ENCODE measurements around the gene RBM17.

The RBM17 gene

DNA sequence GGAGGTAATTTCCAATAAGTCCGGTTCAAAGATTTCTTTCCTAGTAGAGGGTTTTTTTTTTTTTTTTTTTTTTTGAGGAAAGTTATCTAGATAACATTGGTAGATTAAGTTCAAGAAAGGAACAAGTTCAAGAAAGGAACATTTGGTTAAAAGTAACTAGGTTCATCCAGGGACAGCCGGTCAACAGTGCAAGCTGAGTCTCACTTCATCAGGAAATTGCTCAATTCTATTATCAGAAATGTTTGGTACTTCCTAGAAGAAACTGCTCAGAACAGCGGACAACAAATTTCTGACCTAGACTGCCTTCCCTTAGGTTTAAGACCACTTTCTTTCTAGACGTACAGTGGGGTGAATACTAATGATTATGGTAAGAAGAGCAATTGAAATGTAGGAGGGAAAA is 23.0 kb upstream of the RBM17 start:
- H3K27ac ChIP-seq, result no peak overlapping the region
- TF ChIP-seq, protein P1, sequence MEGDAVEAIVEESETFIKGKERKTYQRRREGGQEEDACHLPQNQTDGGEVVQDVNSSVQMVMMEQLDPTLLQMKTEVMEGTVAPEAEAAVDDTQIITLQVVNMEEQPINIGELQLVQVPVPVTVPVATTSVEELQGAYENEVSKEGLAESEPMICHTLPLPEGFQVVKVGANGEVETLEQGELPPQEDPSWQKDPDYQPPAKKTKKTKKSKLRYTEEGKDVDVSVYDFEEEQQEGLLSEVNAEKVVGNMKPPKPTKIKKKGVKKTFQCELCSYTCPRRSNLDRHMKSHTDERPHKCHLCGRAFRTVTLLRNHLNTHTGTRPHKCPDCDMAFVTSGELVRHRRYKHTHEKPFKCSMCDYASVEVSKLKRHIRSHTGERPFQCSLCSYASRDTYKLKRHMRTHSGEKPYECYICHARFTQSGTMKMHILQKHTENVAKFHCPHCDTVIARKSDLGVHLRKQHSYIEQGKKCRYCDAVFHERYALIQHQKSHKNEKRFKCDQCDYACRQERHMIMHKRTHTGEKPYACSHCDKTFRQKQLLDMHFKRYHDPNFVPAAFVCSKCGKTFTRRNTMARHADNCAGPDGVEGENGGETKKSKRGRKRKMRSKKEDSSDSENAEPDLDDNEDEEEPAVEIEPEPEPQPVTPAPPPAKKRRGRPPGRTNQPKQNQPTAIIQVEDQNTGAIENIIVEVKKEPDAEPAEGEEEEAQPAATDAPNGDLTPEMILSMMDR (IDR thresholded peaks at IDR 0.05), result no peak
- no peak for TF ChIP-seq ZFX (IDR thresholded peaks at IDR 0.05; ENCODE audit: borderline replicate concordance)

DNA sequence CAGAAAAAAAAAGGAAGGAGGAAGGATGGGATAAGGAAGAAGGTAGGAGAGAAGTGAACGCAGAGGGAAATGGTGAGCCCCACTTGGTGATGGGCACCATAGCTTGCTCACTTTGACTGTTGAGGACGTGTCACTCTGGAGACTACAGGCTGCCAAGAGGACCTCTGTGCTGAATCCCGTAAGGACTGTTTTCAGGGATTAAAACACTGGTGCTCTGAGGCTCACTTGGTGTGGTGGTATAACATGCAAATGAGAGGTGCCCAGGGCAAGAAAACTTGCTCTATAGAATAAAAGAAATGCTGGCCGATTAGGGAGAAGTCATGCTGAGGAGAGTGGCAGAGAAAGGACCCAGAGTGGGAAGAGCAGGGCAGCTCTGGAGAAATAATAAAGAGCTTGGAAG is 21.4 kb upstream of the RBM17 start:
- no peak overlapping the region for H3K27ac ChIP-seq
- TF ChIP-seq, protein P1 (IDR thresholded peaks at IDR 0.05), result no peak
- no peak for TF ChIP-seq ZFX (IDR thresholded peaks at IDR 0.05; ENCODE audit: borderline replicate concordance)

DNA sequence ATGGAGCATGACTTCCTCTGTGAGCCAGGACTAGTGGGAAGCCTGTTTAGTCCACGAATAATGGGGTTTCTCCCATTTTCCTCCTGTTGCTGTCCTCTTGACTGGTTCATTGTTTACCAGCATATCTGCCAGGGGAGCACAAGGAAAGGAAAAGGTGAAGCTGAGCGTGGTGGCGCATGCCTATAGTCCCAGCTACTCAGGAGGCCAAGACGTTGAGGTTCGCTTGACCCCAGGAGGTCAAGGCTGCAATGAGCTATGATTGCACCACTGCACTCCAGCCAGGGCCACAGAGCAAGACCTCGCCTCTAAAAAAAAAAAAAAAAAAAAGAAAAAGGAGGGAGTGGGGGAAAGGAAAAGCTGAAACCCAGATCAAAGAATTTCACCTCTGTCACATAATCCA is 20.8 kb upstream of the RBM17 start:
- TF ChIP-seq, protein P1 (IDR thresholded peaks at IDR 0.05), result no peak
- TF ChIP-seq ZFX (IDR thresholded peaks at IDR 0.05; ENCODE audit: borderline replicate concordance), result no peak
- no peak overlapping the region for H3K27ac ChIP-seq

DNA sequence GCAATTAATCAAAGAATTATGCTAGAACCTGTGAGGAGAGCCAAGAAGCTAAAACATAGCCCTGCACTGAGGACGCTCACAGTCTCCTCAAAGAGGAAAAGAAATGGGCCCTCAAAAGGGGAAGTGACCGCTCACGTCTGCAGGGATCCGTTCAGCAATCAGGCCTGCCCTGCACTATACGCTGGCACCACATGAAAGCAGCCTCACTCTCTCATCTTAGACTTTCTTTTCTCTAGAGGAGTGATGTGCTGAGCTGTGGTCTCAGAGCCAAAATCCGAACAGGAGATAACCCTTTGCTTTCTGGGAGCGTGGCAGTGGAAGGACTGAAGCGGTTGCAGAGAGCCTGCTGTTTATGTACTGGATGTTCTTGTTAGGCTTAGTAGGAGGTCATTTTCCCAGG is 20.4 kb upstream of the RBM17 start:
- H3K27ac ChIP-seq, result no peak overlapping the region
- TF ChIP-seq ZFX (IDR thresholded peaks at IDR 0.05; ENCODE audit: borderline replicate concordance), result no peak
- TF ChIP-seq, protein P1 (IDR thresholded peaks at IDR 0.05), result no peak

DNA sequence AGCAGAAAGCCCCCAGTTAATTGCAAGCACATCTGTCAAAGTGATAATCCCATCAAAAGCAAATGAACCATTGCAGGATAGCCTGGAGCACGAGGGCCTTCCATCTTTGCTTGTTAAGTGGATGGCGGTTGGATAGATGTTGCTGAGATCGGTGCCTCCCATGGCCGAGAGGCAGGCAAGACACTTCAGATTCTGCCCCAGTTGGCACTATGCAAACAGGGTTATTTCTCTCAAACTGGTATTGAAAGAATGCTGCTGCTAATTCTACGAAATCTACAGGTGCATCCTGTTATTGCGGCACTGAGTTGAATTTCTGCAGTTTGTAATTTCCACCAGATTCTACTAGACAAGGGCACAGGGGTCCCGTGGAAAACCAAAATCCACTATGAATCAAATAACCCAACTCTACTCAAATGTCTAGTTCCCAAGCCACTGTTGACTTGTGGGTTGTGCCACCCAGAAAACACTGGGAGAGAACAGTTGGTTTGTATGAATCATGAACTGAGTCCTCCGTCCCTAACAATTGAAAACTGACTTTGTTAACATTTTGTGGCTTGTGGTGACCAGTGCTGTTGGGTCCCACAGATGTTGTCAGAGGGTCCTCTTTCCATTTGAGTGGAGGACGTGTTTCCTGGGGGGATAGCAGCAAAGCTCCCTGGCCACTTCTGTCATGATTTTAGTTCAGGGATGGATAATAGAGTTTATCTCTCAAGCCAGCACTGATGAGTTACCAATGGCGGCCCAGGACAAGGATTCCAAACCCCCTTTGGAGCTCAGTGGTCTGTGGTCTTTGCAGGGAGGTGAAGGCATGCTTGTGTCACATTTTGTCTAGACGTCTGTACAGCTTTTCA is 19.5 kb upstream of the RBM17 start:
- no peak overlapping the region for H3K27ac ChIP-seq
- TF ChIP-seq ZFX (IDR thresholded peaks at IDR 0.05; ENCODE audit: borderline replicate concordance), result no peak
- TF ChIP-seq, protein P1 (IDR thresholded peaks at IDR 0.05), result no peak

DNA sequence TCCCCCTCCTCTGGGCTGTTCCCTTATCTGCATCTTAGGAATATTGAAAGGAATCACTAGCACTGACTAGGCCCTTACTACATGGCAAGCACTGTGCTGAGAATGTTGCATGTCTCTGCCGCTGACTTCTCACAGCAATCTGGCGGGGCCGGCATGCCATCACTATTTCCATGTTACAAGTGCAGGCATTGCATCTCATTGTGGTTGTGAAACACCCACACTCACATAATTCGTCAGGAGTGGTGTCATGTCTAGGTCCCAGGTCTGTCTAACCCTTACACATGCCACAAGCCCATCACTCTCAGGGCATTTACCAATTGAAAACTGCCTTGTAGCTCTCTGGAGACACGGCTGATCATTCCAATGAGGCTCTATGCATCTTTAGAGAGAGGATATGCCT is 18.2 kb upstream of the RBM17 start:
- TF ChIP-seq ZFX (IDR thresholded peaks at IDR 0.05; ENCODE audit: borderline replicate concordance), result no peak
- TF ChIP-seq, protein P1 (IDR thresholded peaks at IDR 0.05), result no peak
- no peak overlapping the region for H3K27ac ChIP-seq

All from 22Rv1 (cell line).